Prostate gland (tissue), 2 donors: ENCODE results near the gene ACVR2A.

Source experiments
- CTCF ChIP-seq, 4 experiments: fragments of 200-600 bp in 2 of 4; fragments of 450-650 bp in 2 of 4; sonication (generic) in 2 of 4; IDR thresholded peaks; 1 replicate in 3 of 4; 2 replicates in 1 of 4; pipeline ENCODE4 v1.5.1; 2016 to 2019; ENCODE audit warnings: antibody characterized with exemption in 4 of 4, mild to moderate bottlenecking in 2 of 4, moderate library complexity in 2 of 4
- POLR2A ChIP-seq: fragments of 450-650 bp; IDR thresholded peaks from one replicate; pipeline ENCODE4 v1.6.1; 2016; ENCODE audit warnings: antibody characterized with exemption, mild to moderate bottlenecking
- POLR2AphosphoS5 ChIP-seq: sonication (generic); formaldehyde crosslinking; IDR thresholded peaks from one replicate; pipeline ENCODE4 v1.6.1; 2017; ENCODE audit warnings: antibody characterized with exemption

- TF ChIP-seq POLR2A = no peak
- no peak for TF ChIP-seq CTCF (IDR thresholded peaks at IDR 0.05)
- TF ChIP-seq POLR2AphosphoS5 = no peak
Measured at GRCh38 chr2:147884830-147885229, 40.0 kb downstream of the ACVR2A start.
